SU-DHL-6 (cell line): ENCODE data around the gene SCD5.

ENCODE experiments used
- CTCF ChIP-seq: fragments of 200-600 bp; sonication (generic); IDR thresholded peaks from one replicate; pipeline ENCODE4 v1.5.1; 2017; ENCODE audit warnings: antibody characterized with exemption, mild to moderate bottlenecking, low read length, moderate library complexity; ENCODE audit not compliant: insufficient read depth, poor library complexity, severe bottlenecking
- EZH2phosphoT487 ChIP-seq: fragments of 200-600 bp; sonication (generic), shearing (Covaris generic); conservative IDR thresholded peaks from 2 replicates; pipeline ENCODE4 v1.6.1; 2018; ENCODE audit warnings: mild to moderate bottlenecking, antibody characterized with exemption, low read length, moderate library complexity, mixed read lengths

- no peak for TF ChIP-seq CTCF
- no peak for TF ChIP-seq EZH2phosphoT487
Observed at GRCh38 chr4:82777857-82778525, 20.6 kb downstream of the SCD5 start.
